OCI-LY3 (cell line): ENCODE data around the gene ISG20L2.

Experiments used
- H2AFZ ChIP-seq: fragments of 200-600, 300-600 bp; shearing (Covaris generic); 2 replicates; pipeline ENCODE4 v1.6.0; 2014; ENCODE audit warnings: antibody characterized with exemption, low read depth, low read length
- H3K27ac ChIP-seq: fragments of 200-600, 300-600 bp; sonication (generic); 2 replicates; pipeline ENCODE4 v1.5.1; 2014; ENCODE audit warnings: mild to moderate bottlenecking, low read length, moderate library complexity, mixed read lengths
- H3K27me3 ChIP-seq: fragments of 200-600, 300-600 bp; sonication (generic); 2 replicates; pipeline ENCODE4 v1.6.1; 2014; ENCODE audit warnings: low read depth, low read length, mixed read lengths
- H3K36me3 ChIP-seq: fragments of 200-600, 300-600 bp; sonication (generic); replicated peaks from 2 replicates; pipeline ENCODE3; 2014; ENCODE audit warnings: low read depth, low read length, mixed read lengths
- H3K4me1 ChIP-seq: fragments of 300-600, 200-600 bp; sonication (generic); 2 replicates; pipeline ENCODE4 v1.6.1; 2014; ENCODE audit warnings: low read length, mixed read lengths
- H3K4me2 ChIP-seq: fragments of 200-600, 300-600 bp; sonication (generic); 2 replicates; pipeline ENCODE4 v1.6.1; 2014; ENCODE audit warnings: low read length, mixed read lengths
- H3K4me3 ChIP-seq: fragments of 300-600, 200-600 bp; sonication (generic); 2 replicates; pipeline ENCODE4 v1.5.1; 2014; ENCODE audit warnings: antibody characterized with exemption, mild to moderate bottlenecking, low read length, moderate library complexity
- H3K79me2 ChIP-seq: fragments of 300-600, 200-600 bp; shearing (Covaris generic); 2 replicates; pipeline ENCODE4 v1.6.1; 2014; ENCODE audit warnings: mild to moderate bottlenecking, low read length, mixed read lengths
- H3K9ac ChIP-seq: fragments of 300-600, 200-600 bp; shearing (Covaris generic); 2 replicates; pipeline ENCODE4 v1.6.0; 2014; ENCODE audit warnings: mild to moderate bottlenecking, low read length, moderate library complexity
- H3K9me3 ChIP-seq: fragments of 200-600, 300-600 bp; shearing (Covaris generic); 2 replicates; pipeline ENCODE4 v1.6.1; 2014; ENCODE audit warnings: low read length, mixed read lengths; ENCODE audit not compliant: insufficient read depth
- H4K20me1 ChIP-seq: fragments of 200-600, 300-600 bp; sonication (generic); 2 replicates; pipeline ENCODE4 v1.6.1; 2016; ENCODE audit warnings: low read length, mixed read lengths; ENCODE audit not compliant: insufficient read depth
- EZH2phosphoT487 ChIP-seq: fragments of 200-600 bp; shearing (Covaris generic); IDR thresholded peaks from 2 replicates; pipeline ENCODE4 v1.6.1; 2018; ENCODE audit warnings: antibody characterized with exemption, mixed run types, low read depth
- TF ChIP-seq, protein P1 (sequence below): fragments of 200-600, 300-600 bp; sonication (generic); IDR thresholded peaks from 2 replicates; pipeline ENCODE4 v1.5.1; 2014; ENCODE audit warnings: antibody characterized with exemption, low read length, low read depth

The ISG20L2 gene

DNA sequence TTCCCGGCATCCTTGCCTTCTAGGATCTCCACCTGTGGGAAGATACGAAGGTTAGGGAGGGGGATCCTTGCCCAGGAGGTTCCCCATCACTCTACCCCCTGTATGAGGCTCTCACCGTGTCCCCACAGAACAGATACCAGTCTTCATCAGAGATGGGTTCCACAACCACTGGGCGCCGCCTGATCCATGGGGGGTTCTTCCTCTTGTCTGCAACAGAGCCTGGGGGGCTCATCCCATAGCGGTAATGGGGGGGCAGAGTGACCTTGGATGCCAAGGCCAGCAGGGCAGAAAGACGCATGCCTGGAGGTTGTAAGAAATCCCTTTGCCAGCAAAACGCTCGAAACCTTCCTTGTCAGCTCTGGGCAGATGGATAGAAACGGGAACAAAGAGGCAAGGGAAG, 9.8 kb upstream of the ISG20L2 start:
- Histone ChIP-seq H3K27me3 (no peaks in the 10 kb centered on the region), H3K4me1 (peaks cover 15% of the 10 kb centered on the region), H2AFZ (no peak overlapping the region), H3K27ac (no peak overlapping the region), H3K4me2 (no peak overlapping the region), H3K79me2 (peaks cover 25% of the 10 kb centered on the region), H3K4me3 (no peak overlapping the region), H4K20me1 (no peaks in the 10 kb centered on the region), H3K36me3 (peaks cover 44% of the 10 kb centered on the region), H3K9ac (no peak overlapping the region), H3K9me3 (no peaks in the 10 kb centered on the region)
- TF ChIP-seq, protein P1, sequence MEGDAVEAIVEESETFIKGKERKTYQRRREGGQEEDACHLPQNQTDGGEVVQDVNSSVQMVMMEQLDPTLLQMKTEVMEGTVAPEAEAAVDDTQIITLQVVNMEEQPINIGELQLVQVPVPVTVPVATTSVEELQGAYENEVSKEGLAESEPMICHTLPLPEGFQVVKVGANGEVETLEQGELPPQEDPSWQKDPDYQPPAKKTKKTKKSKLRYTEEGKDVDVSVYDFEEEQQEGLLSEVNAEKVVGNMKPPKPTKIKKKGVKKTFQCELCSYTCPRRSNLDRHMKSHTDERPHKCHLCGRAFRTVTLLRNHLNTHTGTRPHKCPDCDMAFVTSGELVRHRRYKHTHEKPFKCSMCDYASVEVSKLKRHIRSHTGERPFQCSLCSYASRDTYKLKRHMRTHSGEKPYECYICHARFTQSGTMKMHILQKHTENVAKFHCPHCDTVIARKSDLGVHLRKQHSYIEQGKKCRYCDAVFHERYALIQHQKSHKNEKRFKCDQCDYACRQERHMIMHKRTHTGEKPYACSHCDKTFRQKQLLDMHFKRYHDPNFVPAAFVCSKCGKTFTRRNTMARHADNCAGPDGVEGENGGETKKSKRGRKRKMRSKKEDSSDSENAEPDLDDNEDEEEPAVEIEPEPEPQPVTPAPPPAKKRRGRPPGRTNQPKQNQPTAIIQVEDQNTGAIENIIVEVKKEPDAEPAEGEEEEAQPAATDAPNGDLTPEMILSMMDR: no peak

DNA sequence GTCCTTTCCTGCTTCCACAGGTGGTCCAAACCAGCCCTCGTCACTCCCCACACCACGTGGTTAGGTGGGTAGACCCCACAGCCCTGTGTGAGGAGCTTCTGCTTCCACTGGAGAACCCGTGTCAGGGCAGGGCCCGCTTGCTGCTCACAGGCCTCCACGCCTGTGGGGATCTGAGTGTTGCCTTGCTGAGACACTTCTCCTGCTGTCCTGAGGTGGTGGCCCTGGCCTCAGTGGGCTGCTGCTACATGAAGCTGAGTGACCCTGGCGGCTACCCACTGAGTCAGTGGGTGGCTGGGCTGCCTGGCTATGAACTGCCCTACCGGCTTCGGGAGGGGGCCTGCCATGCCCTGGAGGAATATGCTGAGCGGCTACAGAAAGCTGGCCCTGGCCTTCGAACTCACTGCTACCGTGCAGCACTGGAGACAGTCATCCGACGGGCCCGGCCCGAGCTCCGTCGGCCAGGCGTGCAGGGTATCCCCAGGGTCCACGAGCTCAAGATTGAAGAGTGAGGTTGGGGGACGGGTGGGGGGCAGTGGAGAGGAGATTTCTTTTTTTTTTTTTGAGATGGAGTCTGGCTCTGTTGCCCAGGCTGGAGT, 5.5 kb upstream of the ISG20L2 start:
- Histone ChIP-seq H3K9ac (no peak overlapping the region), H4K20me1 (no peaks in the 10 kb centered on the region), H2AFZ (no peak overlapping the region), H3K27ac (no peak overlapping the region), H3K79me2 (peaks cover 24% of the 10 kb centered on the region), H3K4me1 (peaks cover 6% of the 10 kb centered on the region), H3K9me3 (no peaks in the 10 kb centered on the region), H3K4me2 (no peak overlapping the region), H3K27me3 (no peaks in the 10 kb centered on the region), H3K36me3 (peaks cover 43% of the 10 kb centered on the region), H3K4me3 (no peak overlapping the region)
- TF ChIP-seq EZH2phosphoT487: no peak
- TF ChIP-seq, protein P1: no peak

DNA sequence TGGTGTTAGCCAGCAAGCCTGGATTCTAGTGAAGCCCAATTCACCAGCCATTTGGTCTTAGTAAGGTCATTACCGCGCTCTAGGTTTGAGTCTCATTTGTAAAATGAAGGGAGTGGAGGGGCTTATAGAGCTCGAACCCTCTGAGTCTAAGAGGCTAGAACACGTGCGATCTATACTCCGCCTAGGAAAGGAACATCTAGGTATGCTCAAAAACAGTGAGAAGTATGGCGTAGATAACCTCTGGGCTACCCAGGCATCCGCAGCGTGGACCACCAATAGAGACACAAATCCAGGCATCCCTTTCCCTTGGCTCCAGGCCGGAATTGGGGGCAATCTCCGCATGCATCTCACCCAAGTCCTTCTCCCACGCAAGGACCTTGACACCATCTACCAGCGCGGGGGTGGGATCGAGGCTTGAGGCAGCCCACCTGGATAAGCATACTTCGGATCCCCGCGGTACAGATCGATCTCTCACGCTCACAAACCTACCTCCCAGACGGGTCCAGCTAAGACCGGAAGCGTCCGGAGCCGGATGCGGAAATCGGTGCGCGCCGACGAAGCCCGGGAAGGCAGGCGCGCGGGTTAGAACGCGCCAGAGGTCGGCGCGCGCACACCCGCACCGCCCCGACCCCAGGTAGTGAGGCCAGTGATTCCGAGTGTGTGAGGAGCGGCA, 504 bp downstream of the ISG20L2 start, which contains the start of gene METTL25B:
TSS of gene METTL25B (plus strand) at position 544 of the 673 bp plus-strand sequence. CDS start 636 bp downstream, outside the sequence.
- peak within 1 kb of the TSS; percentile 95 for H3K4me2 ChIP-seq
- peaks cover 25% of the 10 kb centered on the region for H3K4me1 ChIP-seq
- H2AFZ ChIP-seq: peak within 1 kb of the TSS; percentile 55
- no peaks in the 10 kb centered on the region for H3K27me3 ChIP-seq
- H3K79me2 ChIP-seq: peaks cover 73% of the 10 kb centered on the region
- peak within 1 kb of the TSS; percentile 82 for H3K4me3 ChIP-seq
- peak within 1 kb of the TSS; percentile 72 for H3K27ac ChIP-seq
- H3K9me3 ChIP-seq: no peaks in the 10 kb centered on the region
- H3K36me3 ChIP-seq: peaks cover 38% of the 10 kb centered on the region
- TF ChIP-seq EZH2phosphoT487: no peak
- TF ChIP-seq, protein P1: no peak
- peak within 1 kb of the TSS; percentile 96 for H3K9ac ChIP-seq
- peaks cover 33% of the 10 kb centered on the region for H4K20me1 ChIP-seq

DNA sequence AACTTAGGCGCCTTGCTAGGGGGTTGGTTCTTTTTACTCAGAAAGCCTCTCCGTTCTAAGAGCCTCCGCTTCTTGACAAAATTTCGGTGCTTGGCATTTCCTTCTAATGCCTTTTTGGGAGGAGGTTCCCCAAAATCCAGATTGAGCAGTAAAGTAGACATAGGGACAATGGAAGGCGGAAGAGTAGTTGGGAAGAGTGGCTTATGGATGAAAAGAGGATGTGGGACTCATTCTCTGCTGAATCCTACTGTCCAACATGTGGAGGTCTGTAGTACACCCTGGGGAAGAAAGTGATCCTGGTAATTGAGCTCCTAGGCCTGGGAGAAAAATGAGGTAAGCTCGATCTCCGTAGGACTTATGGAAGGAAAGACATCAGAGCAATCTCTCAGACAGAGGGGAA, 1.1 kb downstream of the ISG20L2 start:
- TF ChIP-seq EZH2phosphoT487: no peak
- TF ChIP-seq, protein P1: no peak
- peak overlapping the region; percentile 72 for H3K27ac ChIP-seq
- H3K79me2 ChIP-seq: peaks cover 78% of the 10 kb centered on the region
- H3K4me2 ChIP-seq: peak overlapping the region; percentile 95
- H3K4me3 ChIP-seq: peak overlapping the region; percentile 82
- H3K9me3 ChIP-seq: no peaks in the 10 kb centered on the region
- H3K9ac ChIP-seq: peak overlapping the region; percentile 96
- no peaks in the 10 kb centered on the region for H3K27me3 ChIP-seq
- H2AFZ ChIP-seq: no peak overlapping the region
- H3K36me3 ChIP-seq: peaks cover 39% of the 10 kb centered on the region
- peaks cover 25% of the 10 kb centered on the region for H3K4me1 ChIP-seq
- H4K20me1 ChIP-seq: peaks cover 36% of the 10 kb centered on the region
